Amniotic stem cell (primary cell): ENCODE data around the gene TOMT.

Experiments
- DNase-seq: peaks from one replicate; lab custom pipeline; 2025; lab: John Stamatoyannopoulos, UW

Gene TOMT

GRCh38 chr11:72088076-72088808 is 17.5 kb upstream of the TOMT start:
- no peak for DNase-seq

DNA sequence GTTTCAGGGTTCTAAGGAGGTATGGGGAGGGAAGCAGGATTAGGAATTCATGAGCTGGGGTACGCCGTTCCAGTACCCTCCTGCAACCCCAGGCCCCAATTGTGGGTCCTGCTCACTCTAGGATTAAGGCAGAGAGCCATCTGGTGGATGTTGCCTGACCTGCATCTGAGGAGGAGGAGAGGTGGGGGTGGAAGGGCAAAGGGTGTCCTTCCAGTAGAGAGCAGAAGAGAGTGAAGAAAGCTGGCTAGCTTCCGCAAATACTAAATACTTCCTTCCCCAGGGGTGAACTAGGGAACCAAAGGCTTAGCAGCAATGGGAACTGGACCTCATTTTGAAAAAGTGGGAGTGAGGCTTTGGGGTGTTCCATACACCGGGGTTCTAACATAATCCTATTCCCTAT is 14.4 kb upstream of the TOMT start:
- DNase-seq, result peak; percentile 56

- no peak for DNase-seq
Observed at GRCh38 chr11:72098741-72099140, 7.0 kb upstream of the TOMT start.

DNA sequence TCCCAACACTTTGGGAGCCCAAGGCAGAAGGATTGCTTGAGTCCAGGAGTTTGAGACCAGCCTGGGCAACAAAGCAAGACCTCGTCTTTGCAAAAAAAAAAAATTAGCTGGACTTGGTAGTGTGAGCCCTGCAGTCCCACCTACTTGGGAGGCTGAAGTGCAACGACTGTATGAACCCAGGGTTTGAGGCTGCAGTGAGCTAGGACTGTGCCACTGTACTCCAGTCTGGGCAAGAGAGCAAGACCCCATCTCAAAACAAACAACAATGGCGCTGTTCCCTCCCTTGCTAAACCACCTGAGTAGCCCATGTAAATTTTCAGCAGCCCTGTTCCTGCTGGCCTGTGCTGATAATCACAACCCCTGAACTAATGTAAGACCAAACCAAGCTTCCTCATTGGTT is 5.7 kb upstream of the TOMT start:
- DNase-seq, result no peak

GRCh38 chr11:72100462-72100861 is 5.3 kb upstream of the TOMT start:
- DNase-seq, result no peak

- DNase-seq, result no peak
Observed at GRCh38 chr11:72102162-72102561, 3.6 kb upstream of the TOMT start.

GRCh38 chr11:72102631-72102945 is 3.1 kb upstream of the TOMT start:
- no peak for DNase-seq

DNA sequence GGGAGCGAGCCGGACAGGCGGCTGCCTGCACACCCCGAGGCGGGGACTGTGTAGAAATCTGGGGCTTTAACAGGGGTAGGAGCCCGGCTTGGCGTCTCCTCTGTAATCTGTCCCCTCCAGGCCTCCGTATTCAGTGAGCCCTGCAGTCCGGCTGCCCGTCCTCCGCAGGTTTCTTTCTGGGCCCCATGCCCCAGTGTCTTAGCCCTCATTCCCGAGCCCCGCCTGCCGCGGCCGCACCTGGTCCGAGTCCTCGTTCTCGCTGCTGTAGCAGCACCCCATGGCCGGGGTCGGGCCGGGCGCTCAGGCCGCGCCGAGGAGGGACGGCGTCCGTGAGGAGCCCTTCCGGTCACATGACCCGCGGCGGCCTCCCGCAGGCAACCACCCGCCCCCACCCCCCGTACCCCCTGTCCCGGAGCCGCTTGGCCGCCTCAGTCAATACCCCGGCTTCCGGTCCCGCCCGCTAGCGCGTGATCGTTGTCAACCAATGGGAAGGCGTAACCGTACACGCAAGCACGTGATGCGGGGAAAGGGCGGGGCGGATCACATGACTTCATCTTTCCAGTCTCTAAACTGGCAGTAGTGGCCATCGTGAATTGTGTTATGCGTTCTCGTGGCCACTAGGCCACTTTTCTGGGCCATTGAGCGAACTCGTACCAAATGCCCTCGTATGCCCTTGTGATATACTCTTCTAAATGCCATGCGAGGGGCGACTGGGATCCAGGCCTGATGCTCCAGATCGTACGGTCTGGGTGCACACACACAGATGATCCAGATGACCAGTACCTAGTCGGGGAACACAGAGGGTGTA is 2.6 kb upstream of the TOMT start, which contains the start of gene LAMTOR1:
Gene LAMTOR1, minus strand, starts transcription at position 352 of the 808 bp plus-strand sequence. Its CDS starts 73 bp downstream, at position 279.
- DNase-seq, result peak; percentile 91

GRCh38 chr11:72103754-72104167 is 2.0 kb upstream of the TOMT start:
- no peak for DNase-seq

DNA sequence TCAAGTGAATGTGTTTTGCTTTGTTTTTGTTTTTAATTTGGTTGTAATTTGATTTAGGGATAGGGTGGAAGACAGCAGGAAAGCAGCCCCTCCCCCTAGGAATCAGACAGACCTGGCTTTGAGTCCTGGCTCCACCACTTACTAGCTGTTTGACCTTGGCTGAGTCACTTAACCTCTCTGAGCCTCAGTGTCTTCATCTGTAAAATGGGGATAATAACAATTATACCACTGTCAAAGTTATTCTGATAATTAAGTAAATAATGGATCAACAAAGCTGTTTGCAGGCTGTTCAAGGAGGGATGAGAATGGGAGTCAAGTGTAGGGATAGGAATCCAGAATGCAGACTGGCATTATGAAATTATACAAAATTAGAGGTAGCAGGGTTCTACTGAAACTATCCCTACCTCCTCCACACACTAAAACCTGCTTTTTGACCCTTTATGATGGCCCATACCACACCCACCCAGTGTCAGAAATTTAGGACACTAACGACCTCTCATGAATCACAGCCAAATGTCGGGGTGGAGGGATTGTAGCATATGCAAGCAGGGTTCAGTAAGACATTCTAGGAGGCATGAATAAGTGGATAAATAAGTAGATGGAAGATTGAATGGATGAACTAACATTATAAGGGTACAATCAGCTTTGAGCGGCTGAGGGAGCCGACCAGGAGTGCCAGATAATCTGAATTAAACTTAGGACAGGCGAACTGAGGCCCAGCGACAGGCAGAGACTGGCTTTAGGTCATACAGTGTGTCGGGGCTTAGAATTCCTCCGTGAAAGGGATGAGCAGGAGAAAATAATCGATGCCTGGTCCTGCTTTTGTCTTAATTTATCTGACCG is 5.8 kb downstream of the TOMT start:
- no peak for DNase-seq

DNA sequence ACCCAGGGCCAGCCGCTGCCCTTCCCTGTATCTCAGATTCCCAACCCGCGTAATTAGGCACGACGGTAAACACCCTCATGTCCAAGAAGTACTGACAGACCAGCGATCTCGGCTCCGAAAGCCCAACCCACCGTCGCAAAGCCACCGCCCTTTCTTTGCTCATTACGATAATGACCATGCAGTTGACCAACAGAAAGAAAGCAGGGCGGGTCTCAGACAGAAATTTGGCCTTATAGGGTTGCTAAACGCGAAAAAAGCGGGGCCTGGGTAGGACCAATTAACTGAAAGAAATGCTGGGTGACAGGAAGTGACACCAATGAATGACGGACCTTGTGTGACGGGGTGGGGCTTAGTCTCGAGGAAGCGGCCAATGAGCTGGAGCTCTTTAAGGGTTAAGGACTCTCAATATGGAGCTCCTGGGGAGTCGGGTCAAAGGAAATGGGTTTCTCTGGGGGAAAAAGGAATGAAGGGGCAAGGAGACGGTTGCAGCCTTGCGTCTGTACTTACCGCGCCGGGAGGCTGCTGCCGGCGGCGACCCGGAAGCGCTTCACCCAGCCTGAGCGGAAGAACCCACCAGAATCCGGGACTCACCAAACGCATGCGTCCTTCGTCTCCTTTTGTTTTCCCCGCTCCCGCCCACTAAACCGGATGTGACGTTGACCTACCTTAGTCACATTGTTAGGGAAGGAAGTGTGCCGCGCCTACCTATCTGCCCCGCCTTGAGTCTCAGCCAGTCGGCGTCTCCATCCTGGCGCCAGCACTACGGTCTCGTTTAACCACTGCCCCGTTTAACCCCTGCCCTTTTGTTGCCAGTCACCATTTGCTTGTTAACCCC is 6.6 kb downstream of the TOMT start, which contains the start of gene ANAPC15:
Gene ANAPC15, minus strand, starts transcription at position 553 of the 835 bp plus-strand sequence. CDS start 1,419 bp downstream, outside the sequence.
- DNase-seq, result peak; percentile 99

GRCh38 chr11:72112978-72113808 is 7.5 kb downstream of the TOMT start:
- DNase-seq, result peak; percentile 43

- DNase-seq, result no peak
Observed at GRCh38 chr11:72114570-72114969, 8.8 kb downstream of the TOMT start.

DNA sequence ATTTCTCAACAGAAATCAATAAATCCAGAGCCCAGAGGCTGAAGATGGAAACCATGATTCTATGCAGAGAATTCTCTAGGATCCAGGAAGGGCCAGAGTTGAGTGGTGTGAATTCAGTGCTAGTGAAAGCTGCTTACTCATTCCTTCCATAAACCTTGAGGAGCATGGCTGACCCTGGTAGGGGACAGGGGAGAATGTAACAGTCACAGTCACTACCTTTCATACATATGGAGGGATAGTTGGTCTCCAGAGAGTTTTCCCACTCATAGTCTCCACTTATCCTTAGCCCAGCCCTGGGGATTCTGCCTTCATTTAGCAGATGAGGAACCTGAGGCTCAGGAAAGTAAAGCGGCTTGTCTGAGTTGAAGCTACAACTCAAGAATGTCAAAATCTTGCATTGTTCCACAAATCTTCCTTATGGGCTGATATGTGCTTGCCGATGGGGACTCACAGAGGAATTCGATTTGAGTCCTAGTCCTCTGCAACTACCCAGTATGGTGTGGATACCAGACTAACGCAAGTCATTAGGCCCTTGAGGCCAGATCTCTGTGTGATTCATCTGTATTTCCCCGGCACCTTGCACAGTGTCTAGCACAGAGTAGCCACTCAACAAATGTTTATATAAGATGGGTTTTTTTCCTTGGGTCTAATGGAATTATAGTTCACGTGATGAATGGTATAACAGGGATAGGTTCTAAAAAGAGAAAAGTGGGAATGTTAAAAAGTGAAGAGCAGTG is 10.5 kb downstream of the TOMT start:
- no peak for DNase-seq

DNA sequence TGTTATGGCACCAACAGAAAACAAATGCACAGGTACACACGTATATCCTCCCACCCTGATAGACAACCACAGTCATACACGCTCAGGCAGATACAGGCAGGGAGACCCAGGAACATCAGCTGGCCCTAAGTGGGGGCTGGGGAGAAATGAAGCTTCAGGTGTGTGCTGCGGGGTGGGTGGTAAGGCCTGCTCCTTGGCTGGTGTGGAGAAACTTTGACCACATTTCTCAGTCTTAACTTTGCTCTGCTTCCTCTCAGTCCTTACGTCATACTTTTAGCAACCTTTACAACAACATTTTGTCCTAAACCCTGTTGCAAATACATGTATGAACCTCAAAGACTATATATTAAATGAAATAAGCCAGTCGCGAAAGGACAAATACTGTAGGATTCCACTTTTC is 13.5 kb downstream of the TOMT start:
- no peak for DNase-seq

- DNase-seq, result no peak
Observed at GRCh38 chr11:72120930-72121329, 15.2 kb downstream of the TOMT start.

DNA sequence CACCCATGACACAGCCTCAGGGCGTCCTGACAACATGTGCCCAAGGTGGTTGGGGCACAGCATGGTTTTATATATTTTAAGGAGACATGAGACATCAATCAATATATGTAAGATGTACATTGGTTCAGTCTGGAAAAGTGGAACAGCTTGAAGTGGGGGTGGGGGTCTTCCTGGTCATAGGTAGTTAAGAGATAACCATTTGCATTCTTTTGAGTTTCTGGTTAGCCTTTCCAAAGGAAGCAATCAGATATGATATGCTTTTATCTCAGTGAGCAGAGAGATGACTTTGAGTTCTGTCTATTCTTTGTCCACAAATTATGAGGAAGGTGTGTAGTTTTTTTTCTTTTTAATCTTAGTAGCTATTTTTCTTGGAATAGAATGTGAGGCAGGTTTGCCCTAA is 16.9 kb downstream of the TOMT start:
- no peak for DNase-seq

- no peak for DNase-seq
Observed at GRCh38 chr11:72123117-72123653, 17.5 kb downstream of the TOMT start.

DNA sequence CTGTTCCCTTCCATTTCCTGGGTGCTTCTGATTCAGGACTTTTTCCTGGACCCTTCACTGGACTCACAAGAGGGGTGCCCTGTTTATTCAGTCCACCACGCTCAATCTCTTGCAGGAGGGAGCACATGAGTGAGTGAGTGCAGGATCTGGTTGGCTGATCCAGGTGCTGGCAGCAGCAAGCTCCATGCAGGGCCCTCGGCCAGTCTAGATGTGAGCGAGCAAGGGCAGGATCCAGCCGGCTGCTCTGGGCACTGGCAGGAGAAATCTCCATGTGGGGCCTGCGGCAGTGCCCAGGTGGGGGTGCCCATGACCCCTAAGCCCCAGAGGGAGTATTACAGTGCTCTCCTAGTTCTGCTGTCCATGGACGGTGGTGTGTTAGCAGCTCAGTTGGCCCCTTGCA is 18.3 kb downstream of the TOMT start:
- no peak for DNase-seq

DNA sequence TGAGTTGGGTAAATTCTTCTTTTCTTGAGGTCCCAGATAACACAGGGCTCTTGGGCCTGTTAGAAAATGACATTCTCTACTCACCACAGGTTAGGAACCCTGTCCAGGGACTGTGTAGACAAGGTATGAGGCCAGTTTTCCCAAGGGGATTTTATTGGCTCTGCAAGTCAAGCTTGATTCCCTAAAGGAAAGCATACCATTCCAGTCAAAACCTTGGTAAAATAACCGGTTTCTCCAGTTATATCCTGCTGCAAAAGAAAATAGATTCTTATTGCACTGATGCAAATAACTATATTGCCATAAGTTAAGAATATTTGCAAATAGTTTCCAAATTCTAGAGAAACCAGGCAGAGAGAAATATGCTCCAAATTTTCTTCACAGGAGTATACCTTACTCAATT is 20.2 kb downstream of the TOMT start:
- no peak for DNase-seq
